Osteocyte (in vitro differentiated cells): ENCODE measurements around the gene PPIL1. TPM values are rescaled to one million over a fixed set of nuclear protein-coding genes. Genes with fewer than 3 reads are reported as not detected.

Experiments used
- DNase-seq: peaks from one replicate; pipeline ENCODE4 v3.0.0; 2021; ENCODE audit warnings: mixed read lengths; ENCODE audit not compliant: unreplicated experiment; ENCODE audit errors: extremely low spot score
- H3K27ac Mint-ChIP-seq: one replicate; pipeline ENCODE4 v1.8.0; 2021; ENCODE audit warnings: mild to moderate bottlenecking, mixed read lengths; ENCODE audit not compliant: unreplicated experiment
- H3K27me3 Mint-ChIP-seq: one replicate; pipeline ENCODE4 v1.8.0; 2021; ENCODE audit warnings: mixed read lengths; ENCODE audit not compliant: unreplicated experiment
- H3K36me3 Mint-ChIP-seq: one replicate; pipeline ENCODE4 v1.8.0; 2021; ENCODE audit warnings: mixed read lengths; ENCODE audit not compliant: unreplicated experiment
- H3K4me1 Mint-ChIP-seq: one replicate; pipeline ENCODE4 v1.8.0; 2021; ENCODE audit warnings: mixed read lengths; ENCODE audit not compliant: unreplicated experiment
- H3K4me3 Mint-ChIP-seq: one replicate; pipeline ENCODE4 v1.8.0; 2021; ENCODE audit warnings: mild to moderate bottlenecking, moderate library complexity, mixed read lengths; ENCODE audit not compliant: unreplicated experiment
- H3K9me3 Mint-ChIP-seq: one replicate; pipeline ENCODE4 v1.8.0; 2021; ENCODE audit warnings: mixed read lengths; ENCODE audit not compliant: unreplicated experiment
- CTCF ChIP-seq: fragments of 200-600 bp; sonication (generic); IDR thresholded peaks from 2 replicates; pipeline ENCODE4 v1.5.0; 2021; ENCODE audit warnings: antibody characterized with exemption, mild to moderate bottlenecking, moderate library complexity
- total RNA-seq: library from RNA; stranded (reverse); gene quantifications from 2 replicates; pipeline ENCODE4 v1.2.1, GENCODE V29; 2021

The PPIL1 gene
- total RNA-seq, 1 donor from 2014 or later = 21.0 TPM

- H3K9me3 Mint-ChIP-seq = no peaks in the 10 kb centered on the region
- H3K27ac Mint-ChIP-seq = peak overlapping the region; percentile 76
- H3K36me3 Mint-ChIP-seq = peaks cover 43% of the 10 kb centered on the region
- DNase-seq = no peak
- no peak for TF ChIP-seq CTCF
- peaks cover 30% of the 10 kb centered on the region for H3K4me1 Mint-ChIP-seq
- no peaks in the 10 kb centered on the region for H3K27me3 Mint-ChIP-seq
- no peak overlapping the region for H3K4me3 Mint-ChIP-seq
These were observed 37.4 kb upstream of the PPIL1 start for GRCh38 chr6:36912030-36912454.

GRCh38 chr6:36908747-36909146, 34.1 kb upstream of the PPIL1 start:
- H3K4me3 Mint-ChIP-seq = no peak overlapping the region
- TF ChIP-seq CTCF = no peak
- peaks cover 19% of the 10 kb centered on the region for H3K4me1 Mint-ChIP-seq
- no peak overlapping the region for H3K27ac Mint-ChIP-seq
- no peaks in the 10 kb centered on the region for H3K27me3 Mint-ChIP-seq
- no peaks in the 10 kb centered on the region for H3K9me3 Mint-ChIP-seq
- peaks cover 45% of the 10 kb centered on the region for H3K36me3 Mint-ChIP-seq
- DNase-seq = no peak

GRCh38 chr6:36907781-36908180, 33.2 kb upstream of the PPIL1 start:
- no peak for TF ChIP-seq CTCF
- no peak overlapping the region for H3K27ac Mint-ChIP-seq
- H3K9me3 Mint-ChIP-seq = no peaks in the 10 kb centered on the region
- H3K27me3 Mint-ChIP-seq = no peaks in the 10 kb centered on the region
- no peak for DNase-seq
- H3K4me3 Mint-ChIP-seq = no peak overlapping the region
- H3K4me1 Mint-ChIP-seq = peaks cover 12% of the 10 kb centered on the region
- H3K36me3 Mint-ChIP-seq = peaks cover 48% of the 10 kb centered on the region

GRCh38 chr6:36906539-36907325, 32.1 kb upstream of the PPIL1 start:
- TF ChIP-seq CTCF = no peak
- DNase-seq = no peak
- Mint-ChIP-seq H3K4me1 (peaks cover 2% of the 10 kb centered on the region), H3K36me3 (peaks cover 51% of the 10 kb centered on the region), H3K27ac (peak overlapping the region; percentile 11), H3K9me3 (no peaks in the 10 kb centered on the region), H3K27me3 (no peaks in the 10 kb centered on the region), H3K4me3 (no peak overlapping the region)

- no peaks in the 10 kb centered on the region for H3K4me1 Mint-ChIP-seq
- no peak overlapping the region for H3K4me3 Mint-ChIP-seq
- H3K27ac Mint-ChIP-seq = no peak overlapping the region
- DNase-seq = no peak
- no peaks in the 10 kb centered on the region for H3K27me3 Mint-ChIP-seq
- no peak for TF ChIP-seq CTCF
- no peaks in the 10 kb centered on the region for H3K9me3 Mint-ChIP-seq
- peaks cover 48% of the 10 kb centered on the region for H3K36me3 Mint-ChIP-seq
These were observed 30.3 kb upstream of the PPIL1 start for GRCh38 chr6:36904851-36905393.
